ENCODE results near the gene ANO2.

Gene ANO2

GRCh38 chr12:5868625-5869295, 76.3 kb downstream of the ANO2 start:
- no peak overlapping the region for H3K4me3 ChIP-seq (ENCODE audit: low read depth, low read length)
- DNase-seq (ENCODE audit: low read depth), result no peak
- no peak for TF ChIP-seq CTCF (IDR thresholded peaks at IDR 0.05; ENCODE audit: low read depth, low read length, missing control alignments)

GRCh38 chr12:5865397-5865796, 79.7 kb downstream of the ANO2 start:
- DNase-seq (ENCODE audit: low read depth), result no peak
- no peak for TF ChIP-seq CTCF (IDR thresholded peaks at IDR 0.05; ENCODE audit: low read depth, low read length, missing control alignments)
- H3K4me3 ChIP-seq (ENCODE audit: low read depth, low read length), result no peak overlapping the region

- DNase-seq (ENCODE audit: low read depth), result no peak
- no peak overlapping the region for H3K4me3 ChIP-seq (ENCODE audit: low read depth, low read length)
- TF ChIP-seq CTCF (IDR thresholded peaks at IDR 0.05; ENCODE audit: low read depth, low read length, missing control alignments), result no peak
These were observed 80.1 kb downstream of the ANO2 start for GRCh38 chr12:5864972-5865371.

GRCh38 chr12:5864301-5864700, 80.8 kb downstream of the ANO2 start:
- TF ChIP-seq CTCF (IDR thresholded peaks at IDR 0.05; ENCODE audit: low read depth, low read length, missing control alignments), result no peak
- DNase-seq (ENCODE audit: low read depth), result no peak

GRCh38 chr12:5861416-5861815, 83.6 kb downstream of the ANO2 start:
- no peak for DNase-seq (ENCODE audit: low read depth)
- no peak for TF ChIP-seq CTCF (IDR thresholded peaks at IDR 0.05; ENCODE audit: low read depth, low read length, missing control alignments)
- no peak overlapping the region for H3K4me3 ChIP-seq (ENCODE audit: low read depth, low read length)

More at GRCh38 chr12:5864301-5864700, 80.8 kb downstream of the ANO2 start:
- H3K4me3 ChIP-seq (ENCODE audit: low read depth, low read length), result no peak overlapping the region

GRCh38 chr12:5856692-5857091, 88.4 kb downstream of the ANO2 start:
- TF ChIP-seq CTCF (IDR thresholded peaks at IDR 0.05; ENCODE audit: low read depth, low read length, missing control alignments), result no peak
- no peak for DNase-seq (ENCODE audit: low read depth)
- H3K4me3 ChIP-seq (ENCODE audit: low read depth, low read length), result no peak overlapping the region

GRCh38 chr12:5846950-5847349, 98.1 kb downstream of the ANO2 start:
- TF ChIP-seq CTCF (IDR thresholded peaks at IDR 0.05; ENCODE audit: low read depth, low read length, missing control alignments), result no peak
- DNase-seq (ENCODE audit: low read depth), result no peak
- H3K4me3 ChIP-seq (ENCODE audit: low read depth, low read length), result no peak overlapping the region

All from GM12864 (cell line).